Liver (tissue), 3 donors: Measurements from ENCODE around the gene EPHB6.

Source experiments
- CTCF ChIP-seq: fragments of 150-350 bp; IDR thresholded peaks from 2 replicates; pipeline ENCODE4 v1.5.1; 2017; ENCODE audit warnings: improper control_type of control experiment, low read depth, low read length; ENCODE audit not compliant: missing input control
- EGR1 ChIP-seq, 2 donors: IDR thresholded peaks; 2 replicates each; pipeline ENCODE4 v1.6.1; 2016 to 2018; ENCODE audit warnings: antibody characterized with exemption in 2 of 2, low read depth in 2 of 2
- FOXA1 ChIP-seq: IDR thresholded peaks from 2 replicates; pipeline ENCODE4 v1.6.1; 2016; ENCODE audit warnings: antibody characterized with exemption
- REST ChIP-seq: IDR thresholded peaks from 2 replicates; pipeline ENCODE4 v1.6.1; 2016; ENCODE audit warnings: antibody characterized with exemption, mild to moderate bottlenecking
- donor health status: healthy.
- donor health status: healthy.

GRCh38 chr7:142808802-142809583, 45.9 kb upstream of the EPHB6 start:
- no peak for TF ChIP-seq REST
- TF ChIP-seq CTCF = no peak
- TF ChIP-seq FOXA1 = no peak
- TF ChIP-seq EGR1 (IDR thresholded peaks at IDR 0.05; ENCODE audit: low read depth in 2 of 2) = no peak
